ENCODE results near the gene CAPZA1.

DNA sequence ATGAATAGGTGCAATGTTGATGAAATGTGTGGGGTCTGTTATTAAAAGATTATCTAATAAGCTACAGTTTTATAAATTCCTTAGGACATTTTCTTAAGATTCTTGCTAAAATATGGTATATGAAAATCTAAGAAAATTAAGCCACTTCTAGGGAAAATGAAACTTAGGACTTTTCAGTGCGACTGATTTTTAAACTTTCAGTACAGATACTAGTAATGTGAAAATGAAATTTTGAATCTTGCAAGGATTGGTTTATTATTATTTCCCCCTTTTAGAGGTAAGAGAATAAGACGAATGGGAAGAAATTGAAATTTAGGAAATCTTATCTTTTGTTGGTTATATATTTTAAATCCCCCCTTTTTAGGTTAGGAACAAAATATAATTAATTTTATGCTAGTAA is 16.4 kb downstream of the CAPZA1 start:
- TF ChIP-seq CTCF (conservative IDR thresholded peaks at IDR 0.05) (no peak), ZFX (IDR thresholded peaks at IDR 0.05) (no peak)
